Muscle of leg (tissue), 11 donors: ENCODE results near the gene GRID2. TPM values are rescaled to one million over a fixed set of nuclear protein-coding genes. Genes with fewer than 3 reads are reported as not detected.

Experiments used
- DNase-seq: peaks from one replicate; pipeline ENCODE4 v3.0.0; 2013
- H3K27ac ChIP-seq: one replicate; pipeline ENCODE4 v1.5.1; 2013; ENCODE audit warnings: mild to moderate bottlenecking, low read length, control low read depth
- H3K27me3 ChIP-seq: one replicate; pipeline ENCODE4 v1.6.1; 2013; ENCODE audit warnings: low read length; ENCODE audit not compliant: control insufficient read depth, insufficient read depth
- H3K36me3 ChIP-seq: one replicate; pipeline ENCODE4 v1.6.1; 2013; ENCODE audit warnings: low read length; ENCODE audit not compliant: control insufficient read depth, insufficient read depth
- H3K4me1 ChIP-seq: one replicate; pipeline ENCODE4 v1.6.1; 2013; ENCODE audit warnings: low read length; ENCODE audit not compliant: control insufficient read depth, insufficient read depth
- H3K4me3 ChIP-seq: one replicate; pipeline ENCODE4 v1.5.1; 2013; ENCODE audit warnings: low read length, control low read depth
- H3K9me3 ChIP-seq: replicated peaks from 2 replicates; pipeline ENCODE4 v1.6.1; 2013; ENCODE audit warnings: low read depth, low read length; ENCODE audit not compliant: control insufficient read depth
- WGBS: methylation state at CpG from one replicate; pipeline ENCODE4 v1.1.5; 2013; ENCODE audit warnings: missing lambda C conversion rate; ENCODE audit not compliant: insufficient coverage; 5-methylcytosine and 5-hydroxymethylcytosine counted together
- polyA plus RNA-seq, 8 donors: library from polyadenylated mRNA; unstranded; fragments of 120-200 nt; gene quantifications; one replicate each; pipeline versions ENCODE4 v1.2.1 to v1.2.3, GENCODE V29; 2013; ENCODE audit warnings: inconsistent platforms in 1 of 8, low replicate concordance in 1 of 8; ENCODE audit not compliant: insufficient read length in 8 of 8, insufficient read depth in 1 of 8
- total RNA-seq: library from RNA; stranded (reverse); fragments of 120-200 nt; gene quantifications from one replicate; pipeline ENCODE4 v1.2.4, GENCODE V29; 2013

Gene GRID2
- total and polyA plus RNA-seq, 9 donors: 0.29 to 1.4 (median 0.60) TPM

- Histone ChIP-seq H3K4me3 (no peak overlapping the region), H3K9me3 (no peaks in the 10 kb centered on the region), H3K4me1 (no peaks in the 10 kb centered on the region), H3K27me3 (no peaks in the 10 kb centered on the region), H3K36me3 (no peaks in the 10 kb centered on the region), H3K27ac (no peak overlapping the region)
- DNase-seq: no peak
Measured at GRCh38 chr4:92847026-92847425, 543.3 kb downstream of the GRID2 start.

GRCh38 chr4:92862509-92862908 lies 558.7 kb downstream of the GRID2 start:
- no peak for DNase-seq
- H3K9me3 ChIP-seq: no peaks in the 10 kb centered on the region
- no peak overlapping the region for H3K4me3 ChIP-seq
- H3K4me1 ChIP-seq: no peaks in the 10 kb centered on the region
- no peak overlapping the region for H3K27ac ChIP-seq
- no peaks in the 10 kb centered on the region for H3K36me3 ChIP-seq
- no peaks in the 10 kb centered on the region for H3K27me3 ChIP-seq

GRCh38 chr4:92864096-92864495 lies 560.3 kb downstream of the GRID2 start:
- Histone ChIP-seq H3K27me3 (no peaks in the 10 kb centered on the region), H3K27ac (no peak overlapping the region), H3K4me3 (no peak overlapping the region), H3K36me3 (no peaks in the 10 kb centered on the region), H3K4me1 (no peaks in the 10 kb centered on the region), H3K9me3 (no peaks in the 10 kb centered on the region)
- peak; percentile 29 for DNase-seq
- no CpG with 5 or more reads among the region's 1 CpG for WGBS

GRCh38 chr4:92872604-92873003 lies 568.8 kb downstream of the GRID2 start:
- no CpG with 5 or more reads among the region's 1 CpG for WGBS
- no peak for DNase-seq
- Histone ChIP-seq H3K4me3 (no peak overlapping the region), H3K36me3 (no peaks in the 10 kb centered on the region), H3K9me3 (no peaks in the 10 kb centered on the region), H3K27me3 (no peaks in the 10 kb centered on the region), H3K4me1 (no peaks in the 10 kb centered on the region), H3K27ac (no peak overlapping the region)

- no peaks in the 10 kb centered on the region for H3K27me3 ChIP-seq
- no peaks in the 10 kb centered on the region for H3K4me1 ChIP-seq
- WGBS: no CpG with 5 or more reads among the region's 1 CpG
- no peak overlapping the region for H3K4me3 ChIP-seq
- no peaks in the 10 kb centered on the region for H3K9me3 ChIP-seq
- DNase-seq: no peak
- no peak overlapping the region for H3K27ac ChIP-seq
- H3K36me3 ChIP-seq: no peaks in the 10 kb centered on the region
Measured at GRCh38 chr4:92885632-92886031, 581.9 kb downstream of the GRID2 start.

GRCh38 chr4:92952426-92952825 lies 648.7 kb downstream of the GRID2 start:
- H3K4me3 ChIP-seq: no peak overlapping the region
- no peaks in the 10 kb centered on the region for H3K36me3 ChIP-seq
- DNase-seq: no peak
- no peaks in the 10 kb centered on the region for H3K9me3 ChIP-seq
- no peaks in the 10 kb centered on the region for H3K27me3 ChIP-seq
- H3K4me1 ChIP-seq: no peaks in the 10 kb centered on the region
- no CpG with 5 or more reads among the region's 2 CpGs for WGBS
- H3K27ac ChIP-seq: no peak overlapping the region

GRCh38 chr4:92952897-92953296 lies 649.1 kb downstream of the GRID2 start:
- Histone ChIP-seq H3K36me3 (no peaks in the 10 kb centered on the region), H3K27me3 (no peaks in the 10 kb centered on the region), H3K9me3 (no peaks in the 10 kb centered on the region), H3K27ac (no peak overlapping the region), H3K4me3 (no peak overlapping the region), H3K4me1 (no peaks in the 10 kb centered on the region)
- no CpG with 5 or more reads among the region's 3 CpGs for WGBS
- no peak for DNase-seq

GRCh38 chr4:92953462-92953861 lies 649.7 kb downstream of the GRID2 start:
- no peaks in the 10 kb centered on the region for H3K27me3 ChIP-seq
- H3K36me3 ChIP-seq: no peaks in the 10 kb centered on the region
- no peaks in the 10 kb centered on the region for H3K9me3 ChIP-seq
- no CpG with 5 or more reads among the region's 3 CpGs for WGBS
- no peak for DNase-seq
- no peak overlapping the region for H3K4me3 ChIP-seq
- no peaks in the 10 kb centered on the region for H3K4me1 ChIP-seq
- H3K27ac ChIP-seq: no peak overlapping the region

GRCh38 chr4:92961881-92962280 lies 658.1 kb downstream of the GRID2 start:
- Histone ChIP-seq H3K9me3 (no peaks in the 10 kb centered on the region), H3K4me3 (no peak overlapping the region), H3K27me3 (no peaks in the 10 kb centered on the region), H3K36me3 (no peaks in the 10 kb centered on the region), H3K27ac (no peak overlapping the region), H3K4me1 (no peaks in the 10 kb centered on the region)
- no CpG with 5 or more reads among the region's 2 CpGs for WGBS
- DNase-seq: no peak

GRCh38 chr4:92962831-92963230 lies 659.1 kb downstream of the GRID2 start:
- DNase-seq: no peak
- Histone ChIP-seq H3K4me3 (no peak overlapping the region), H3K9me3 (no peaks in the 10 kb centered on the region), H3K27ac (no peak overlapping the region), H3K36me3 (no peaks in the 10 kb centered on the region), H3K4me1 (no peaks in the 10 kb centered on the region), H3K27me3 (no peaks in the 10 kb centered on the region)
- 100% methylated on average over 1 of the region's 2 CpGs for WGBS

GRCh38 chr4:92968556-92968955 lies 664.8 kb downstream of the GRID2 start:
- H3K4me3 ChIP-seq: no peak overlapping the region
- DNase-seq: no peak
- no peaks in the 10 kb centered on the region for H3K9me3 ChIP-seq
- no CpG with 5 or more reads among the region's 1 CpG for whole genome bisulfite sequencing
- H3K27ac ChIP-seq: no peak overlapping the region
- no peaks in the 10 kb centered on the region for H3K36me3 ChIP-seq
- H3K27me3 ChIP-seq: no peaks in the 10 kb centered on the region
- H3K4me1 ChIP-seq: no peaks in the 10 kb centered on the region
